ENCODE data around the gene GRIN3B.

GRCh38 chr19:961866-962620 is 38.2 kb upstream of the GRIN3B start:
- TF ChIP-seq, protein P1, sequence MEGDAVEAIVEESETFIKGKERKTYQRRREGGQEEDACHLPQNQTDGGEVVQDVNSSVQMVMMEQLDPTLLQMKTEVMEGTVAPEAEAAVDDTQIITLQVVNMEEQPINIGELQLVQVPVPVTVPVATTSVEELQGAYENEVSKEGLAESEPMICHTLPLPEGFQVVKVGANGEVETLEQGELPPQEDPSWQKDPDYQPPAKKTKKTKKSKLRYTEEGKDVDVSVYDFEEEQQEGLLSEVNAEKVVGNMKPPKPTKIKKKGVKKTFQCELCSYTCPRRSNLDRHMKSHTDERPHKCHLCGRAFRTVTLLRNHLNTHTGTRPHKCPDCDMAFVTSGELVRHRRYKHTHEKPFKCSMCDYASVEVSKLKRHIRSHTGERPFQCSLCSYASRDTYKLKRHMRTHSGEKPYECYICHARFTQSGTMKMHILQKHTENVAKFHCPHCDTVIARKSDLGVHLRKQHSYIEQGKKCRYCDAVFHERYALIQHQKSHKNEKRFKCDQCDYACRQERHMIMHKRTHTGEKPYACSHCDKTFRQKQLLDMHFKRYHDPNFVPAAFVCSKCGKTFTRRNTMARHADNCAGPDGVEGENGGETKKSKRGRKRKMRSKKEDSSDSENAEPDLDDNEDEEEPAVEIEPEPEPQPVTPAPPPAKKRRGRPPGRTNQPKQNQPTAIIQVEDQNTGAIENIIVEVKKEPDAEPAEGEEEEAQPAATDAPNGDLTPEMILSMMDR (IDR thresholded peaks at IDR 0.05), result no peak
- TF ChIP-seq POLR2A (IDR thresholded peaks at IDR 0.05), result no peak

All from sigmoid colon (tissue), 3 donors.